ENCODE results near the gene AKT1.

Gene AKT1

GRCh38 chr14:104773505-104774452 is 21.8 kb downstream of the AKT1 start:
- DNase-seq (ENCODE audit: low read depth in 1 of 2, low spot score in 1 of 2), result no peak

DNA sequence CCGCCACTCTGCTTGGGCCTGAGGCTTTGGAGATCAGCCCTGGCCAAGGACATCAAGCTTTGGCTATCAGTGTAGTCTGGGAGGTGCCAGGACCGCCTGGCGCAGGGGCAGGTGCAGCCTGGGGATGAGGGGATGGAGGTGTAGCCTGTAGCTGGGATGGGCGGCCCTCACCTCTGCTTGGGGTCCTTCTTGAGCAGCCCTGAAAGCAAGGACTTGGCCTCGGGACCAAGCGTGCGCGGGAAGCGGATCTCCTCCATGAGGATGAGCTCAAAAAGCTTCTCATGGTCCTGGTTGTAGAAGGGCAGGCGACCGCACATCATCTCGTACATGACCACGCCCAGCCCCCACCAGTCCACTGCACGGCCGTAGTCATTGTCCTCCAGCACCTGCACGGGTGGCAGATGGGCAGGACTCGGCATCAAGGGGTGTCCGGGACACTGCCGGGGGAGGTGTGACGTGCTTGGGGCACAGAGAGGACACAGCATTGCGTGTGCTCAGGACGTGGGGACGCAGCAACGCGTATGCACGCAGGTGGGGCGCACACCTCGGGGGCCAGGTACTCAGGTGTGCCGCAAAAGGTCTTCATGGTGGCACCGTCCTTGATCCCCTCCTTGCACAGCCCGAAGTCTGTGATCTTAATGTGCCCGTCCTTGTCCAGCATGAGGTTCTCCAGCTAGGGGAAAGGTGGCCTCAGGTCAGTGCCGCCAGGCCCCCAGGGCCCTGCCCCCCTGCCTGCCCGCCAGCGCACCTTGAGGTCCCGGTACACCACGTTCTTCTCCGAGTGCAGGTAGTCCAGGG is 22.6 kb downstream of the AKT1 start:
- no peak for DNase-seq (ENCODE audit: low read depth in 1 of 2, low spot score in 1 of 2)

DNA sequence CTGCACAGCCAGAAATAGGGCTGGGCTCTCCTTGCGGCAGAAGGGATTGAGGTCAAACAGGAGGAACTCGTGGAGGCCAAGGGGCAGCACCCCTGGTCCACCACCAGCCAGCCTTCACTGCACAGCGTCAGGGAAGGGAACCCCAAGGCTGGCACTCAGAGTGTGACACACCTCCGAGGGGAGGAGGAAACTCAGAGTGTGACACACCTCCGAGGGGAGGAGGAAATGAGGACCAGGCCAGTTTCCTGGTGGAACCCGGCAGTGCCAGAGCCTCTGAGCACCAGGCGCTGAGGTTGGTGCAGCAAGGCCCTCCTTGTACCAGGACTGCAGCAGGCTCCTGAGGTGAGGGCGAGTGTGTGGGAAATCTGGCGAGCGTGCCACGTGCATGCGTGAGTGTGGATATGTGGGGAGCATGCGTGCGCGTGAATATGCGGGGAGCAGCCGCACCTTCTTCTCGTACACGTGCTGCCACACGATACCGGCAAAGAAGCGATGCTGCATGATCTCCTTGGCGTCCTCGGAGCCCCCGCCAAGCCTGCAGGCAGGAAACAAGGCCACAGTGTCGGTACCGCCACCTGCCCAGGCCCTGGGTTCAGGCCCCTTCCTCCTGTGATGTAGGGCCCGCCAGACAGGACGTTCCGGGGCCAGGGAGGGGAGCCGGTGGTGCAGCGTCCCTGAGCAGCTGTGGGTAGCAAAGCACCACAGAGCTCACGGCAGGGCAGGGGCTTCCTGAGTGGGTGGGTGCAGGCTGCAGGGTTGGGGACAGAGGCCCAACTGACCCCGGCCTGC is 23.4 kb downstream of the AKT1 start:
- DNase-seq (ENCODE audit: low read depth in 1 of 2, low spot score in 1 of 2), result no peak

GRCh38 chr14:104771374-104771773 is 24.2 kb downstream of the AKT1 start:
- no peak for DNase-seq (ENCODE audit: low read depth in 1 of 2, low spot score in 1 of 2)

GRCh38 chr14:104770851-104771272 is 24.7 kb downstream of the AKT1 start:
- no peak for DNase-seq (ENCODE audit: low read depth in 1 of 2, low spot score in 1 of 2)

GRCh38 chr14:104770072-104770579 is 25.4 kb downstream of the AKT1 start:
- no peak for DNase-seq (ENCODE audit: low read depth in 1 of 2, low spot score in 1 of 2)

DNA sequence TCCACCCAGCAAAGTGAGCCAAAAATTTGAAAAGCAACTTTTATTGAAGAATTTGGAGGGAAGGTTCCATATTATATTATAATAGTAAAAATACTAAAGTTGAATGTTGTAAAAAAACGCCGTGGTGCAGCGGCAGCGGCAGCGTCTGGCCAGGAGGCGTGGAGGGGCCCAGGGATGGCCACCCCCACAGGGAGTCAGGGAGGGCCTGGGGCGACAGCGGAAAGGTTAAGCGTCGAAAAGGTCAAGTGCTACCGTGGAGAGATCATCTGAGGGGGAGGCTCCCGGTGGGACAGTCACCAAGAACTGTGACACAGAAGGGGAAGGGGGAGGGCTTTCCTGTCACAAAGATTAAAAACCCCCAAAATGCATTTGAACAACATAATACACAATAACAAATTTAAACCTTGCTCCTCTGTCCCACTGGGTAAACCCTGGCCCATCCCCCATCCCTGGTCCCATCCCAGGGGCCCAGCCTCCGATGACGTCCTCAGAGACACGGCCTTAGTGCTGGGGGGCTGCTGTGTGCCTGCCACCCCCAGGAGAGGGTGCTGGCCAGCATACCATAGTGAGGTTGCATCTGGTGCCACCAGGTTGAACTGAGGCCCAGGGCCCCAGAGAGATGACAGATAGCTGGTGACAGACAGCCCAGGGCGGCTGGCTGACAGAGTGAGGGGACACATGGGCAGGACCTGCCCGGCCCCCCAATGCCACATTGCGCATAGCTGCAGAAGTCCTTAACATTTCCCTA is 26.1 kb downstream of the AKT1 start:
- no peak for DNase-seq (ENCODE audit: low read depth in 1 of 2, low spot score in 1 of 2)

DNA sequence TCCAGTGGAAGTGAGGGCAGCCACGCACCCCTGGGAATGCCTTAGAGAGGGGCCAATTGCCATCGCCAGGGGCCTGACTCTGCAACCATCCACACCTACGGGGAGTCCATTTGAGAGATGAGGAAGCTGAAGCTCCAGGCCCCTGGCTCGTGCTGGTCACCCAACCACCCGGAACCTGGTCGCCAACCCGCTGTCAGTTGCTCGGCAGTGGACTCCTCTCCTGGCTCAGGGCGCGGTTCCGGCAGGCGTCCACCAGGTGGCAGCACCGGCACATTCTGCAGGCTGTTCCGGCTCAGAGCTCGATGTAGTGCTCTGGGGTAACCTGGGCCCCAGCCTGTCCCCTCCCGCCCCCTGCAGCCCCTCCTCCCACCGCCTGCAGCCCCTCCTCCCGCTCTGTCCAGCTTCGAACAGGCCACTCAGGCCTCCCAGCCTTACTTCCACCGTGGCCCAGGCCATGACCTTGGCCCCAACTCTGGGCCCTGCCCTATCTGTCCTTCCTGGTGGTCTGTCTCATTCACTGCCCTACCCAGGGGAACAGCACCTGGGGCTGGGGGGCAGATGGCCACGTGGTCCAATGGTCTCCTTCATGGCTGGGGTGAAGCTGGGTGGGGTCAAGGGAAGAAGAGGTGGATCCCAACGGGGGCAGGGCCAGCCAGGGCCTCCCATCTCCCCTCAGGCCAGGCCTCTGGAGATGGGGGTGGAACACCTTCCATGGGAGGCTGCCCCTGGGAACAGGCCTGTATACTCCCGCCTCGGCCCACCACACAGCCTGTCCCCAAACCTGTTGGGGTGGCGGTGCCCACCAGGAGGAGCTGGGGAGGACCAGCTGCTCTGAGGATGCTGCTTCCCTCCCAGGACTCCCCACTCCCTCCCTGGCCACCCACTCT is 26.9 kb downstream of the AKT1 start:
- peak; percentile 82 to 95 for DNase-seq (ENCODE audit: low read depth in 1 of 2, low spot score in 1 of 2)

- DNase-seq (ENCODE audit: low read depth in 1 of 2, low spot score in 1 of 2), result no peak
Measured at GRCh38 chr14:104767634-104767918, 28.0 kb downstream of the AKT1 start.

DNA sequence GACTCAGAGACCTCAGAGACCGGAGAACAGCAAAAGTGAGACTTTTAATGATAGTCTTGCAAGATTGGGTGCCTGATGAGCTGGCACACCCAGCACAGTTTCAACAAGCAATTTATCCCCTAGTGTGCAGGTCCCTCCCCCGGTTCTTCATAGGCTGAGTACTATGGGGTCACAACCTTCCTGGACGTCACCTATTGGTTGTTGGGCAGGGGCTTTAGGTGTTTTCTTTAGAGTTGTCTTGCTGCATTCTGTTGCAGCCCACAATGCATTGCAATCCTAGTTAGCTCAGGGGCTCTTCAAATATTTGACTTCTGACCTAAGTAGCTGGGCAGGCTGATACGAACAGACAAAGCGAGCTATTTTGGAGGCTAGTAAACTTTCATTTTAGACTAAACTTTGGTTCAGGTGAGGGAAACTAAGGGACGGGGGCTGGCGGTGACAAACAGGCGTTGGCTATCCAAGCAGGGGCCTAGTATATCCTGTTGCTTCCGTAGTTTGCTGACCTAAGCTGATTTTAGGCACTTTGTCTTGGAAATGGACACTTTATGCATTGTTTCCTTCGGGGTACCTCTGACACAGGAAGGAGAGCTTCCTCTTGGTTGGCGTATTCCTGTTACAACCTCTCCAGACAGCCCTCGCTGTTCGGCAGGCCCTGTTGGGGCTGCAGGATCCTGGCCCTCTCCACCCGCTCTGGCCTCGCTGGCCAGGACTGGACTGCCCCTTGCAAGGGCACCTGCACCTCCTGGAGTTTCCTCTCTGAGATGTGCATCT is 28.5 kb downstream of the AKT1 start:
- no peak for DNase-seq (ENCODE audit: low read depth in 1 of 2, low spot score in 1 of 2)

GRCh38 chr14:104766256-104766862 is 29.2 kb downstream of the AKT1 start:
- DNase-seq (ENCODE audit: low read depth in 1 of 2, low spot score in 1 of 2), result no peak

GRCh38 chr14:104765517-104765916 is 30.0 kb downstream of the AKT1 start:
- DNase-seq (ENCODE audit: low read depth in 1 of 2, low spot score in 1 of 2), result no peak

- DNase-seq (ENCODE audit: low read depth in 1 of 2, low spot score in 1 of 2), result no peak
Measured at GRCh38 chr14:104758981-104759969, 36.3 kb downstream of the AKT1 start.

DNA sequence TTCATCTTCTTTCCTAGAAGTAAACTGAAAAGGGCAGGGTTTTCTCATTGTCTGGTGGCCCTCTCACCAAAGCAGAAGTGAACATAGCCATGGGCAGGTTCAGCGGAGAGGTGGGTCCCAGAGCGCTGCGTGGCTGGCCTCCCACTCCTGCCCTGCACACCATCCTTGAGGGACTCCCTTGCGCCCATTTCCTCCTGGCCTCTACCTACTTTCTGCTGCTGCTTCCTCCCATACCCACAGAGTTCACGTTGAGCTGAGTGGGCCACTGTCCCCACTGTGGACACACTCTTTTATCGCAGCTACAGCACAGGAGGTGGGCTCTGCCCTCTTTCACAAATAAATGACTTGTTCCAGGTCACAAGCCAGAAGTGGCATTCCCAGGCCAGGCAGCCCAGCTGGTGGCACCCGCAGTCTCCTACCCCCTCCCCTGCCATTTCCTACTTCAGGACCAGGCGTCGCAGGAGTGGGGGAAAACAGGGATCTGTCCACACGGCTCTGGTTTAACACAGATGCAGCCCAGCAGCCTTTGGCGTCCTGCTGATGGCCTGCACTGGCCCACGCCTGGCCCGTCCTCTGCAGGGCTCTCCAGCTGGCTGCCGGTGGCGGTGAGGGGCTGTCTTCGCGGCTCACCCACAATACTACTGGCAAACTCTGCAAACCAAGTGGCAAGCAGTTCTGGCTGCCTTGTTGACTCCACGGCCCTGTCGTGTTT is 37.7 kb downstream of the AKT1 start:
- DNase-seq (ENCODE audit: low read depth in 1 of 2, low spot score in 1 of 2), result no peak

DNA sequence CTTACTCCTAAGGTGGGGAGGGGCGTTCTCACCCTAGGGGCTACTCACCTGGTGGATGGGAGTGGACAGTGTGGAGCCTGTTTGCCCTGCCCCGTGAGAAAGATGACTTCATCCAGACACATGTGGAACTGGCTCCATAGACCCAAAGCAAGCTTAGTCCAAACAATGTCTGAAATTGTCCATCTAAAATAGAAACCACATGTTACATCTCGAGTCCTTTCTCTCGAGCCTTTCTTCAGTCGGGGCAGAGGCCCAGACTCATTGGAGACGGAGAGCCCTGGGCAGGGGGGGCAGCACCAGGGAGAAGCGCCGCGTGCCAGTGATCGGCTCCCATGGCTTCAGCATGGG is 38.3 kb downstream of the AKT1 start:
- DNase-seq (ENCODE audit: low read depth in 1 of 2, low spot score in 1 of 2), result no peak

- DNase-seq (ENCODE audit: low read depth in 1 of 2, low spot score in 1 of 2), result no peak
Measured at GRCh38 chr14:104756477-104757237, 38.9 kb downstream of the AKT1 start.

Measured in activated T-helper 1 cell treated with anti-CD3 and anti-CD28 coated beads, Interleukin-2, amount 50 U/mL, for 16 hours (primary cell).